Stomach (tissue), 4 donors: ENCODE data around the gene CYP24A1.

Experiments
- CTCF ChIP-seq, 7 experiments: fragments of 450-650 bp in 4 of 7; fragments of 200-600 bp in 3 of 7; sonication (generic) in 3 of 7; IDR thresholded peaks; one replicate each; pipeline ENCODE4 v1.5.1; 2016 to 2019; ENCODE audit warnings: antibody characterized with exemption in 7 of 7, control low read depth in 2 of 7, mild to moderate bottlenecking in 1 of 7
- EP300 ChIP-seq: sonication (generic); formaldehyde crosslinking; IDR thresholded peaks from one replicate; pipeline ENCODE4 v1.6.1; 2017; ENCODE audit warnings: antibody characterized with exemption
- POLR2A ChIP-seq, 4 donors: fragments of 450-650 bp; IDR thresholded peaks; one replicate each; pipeline ENCODE4 v1.6.1; 2016; ENCODE audit warnings: antibody characterized with exemption in 4 of 4, control low read depth in 2 of 4, mild to moderate bottlenecking in 1 of 4, moderate library complexity in 1 of 4
- POLR2AphosphoS5 ChIP-seq, 3 donors: sonication (generic); formaldehyde crosslinking; IDR thresholded peaks; one replicate each; pipeline ENCODE4 v1.6.1; 2016; ENCODE audit warnings: antibody characterized with exemption in 3 of 3

GRCh38 chr20:54161821-54162149, 12.0 kb downstream of the CYP24A1 start:
- TF ChIP-seq CTCF (IDR thresholded peaks at IDR 0.05): no peak
- TF ChIP-seq EP300: no peak
- no peak for TF ChIP-seq POLR2AphosphoS5 (IDR thresholded peaks at IDR 0.05)
- TF ChIP-seq POLR2A (IDR thresholded peaks at IDR 0.05): no peak
